Measurements from ENCODE around the gene PPT2. TPM values are rescaled to one million over a fixed set of nuclear protein-coding genes. Genes with fewer than 3 reads are reported as not detected.
"Not testable (repeated sequence)": the region's sequence is repeated elsewhere in the genome, so short reads cannot be mapped to it uniquely, and the experiment has no call there.

PPT2 gene
- total RNA-seq, 4 donors from 2014 or later, result 13.0 to 26.1 (median 24.1) TPM

DNA sequence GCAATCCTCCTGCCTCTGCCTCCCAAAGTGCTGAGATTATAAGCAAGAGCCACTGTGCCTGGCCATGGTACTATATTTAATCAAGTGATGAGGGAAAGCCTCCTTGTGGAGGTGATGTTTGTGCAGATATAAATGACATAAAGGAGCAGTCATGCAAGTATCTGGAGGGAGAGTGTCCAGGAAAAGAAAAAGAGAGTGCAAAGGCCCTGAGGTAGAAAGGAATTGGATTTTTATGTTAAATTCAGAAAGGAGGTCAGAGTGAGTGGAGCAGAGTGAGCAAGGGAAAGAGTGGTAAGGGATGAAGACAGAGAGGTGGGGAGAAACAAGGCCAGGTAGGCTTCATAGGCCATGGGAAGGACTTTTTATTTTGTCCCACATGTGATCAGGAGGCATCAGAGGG, 16.5 kb upstream of the PPT2 start:
- Histone ChIP-seq H3K9me3 (no peaks in the 10 kb centered on the region), H3K36me3 (no peaks in the 10 kb centered on the region), H3K27ac (no peak overlapping the region), H3K4me1 (peaks cover 6 to 14% of the 10 kb centered on the region in 2 donors), H3K27me3 (no peaks in the 10 kb centered on the region), H3K4me3 (replicated peaks in 1 of 3) (no peak overlapping the region)
- no peak for DNase-seq
- intact Hi-C loops (cut with DNase I), result no loop called here
- TF ChIP-seq POLR2A (IDR thresholded peaks at IDR 0.05), result no peak
- TF ChIP-seq, protein P1, sequence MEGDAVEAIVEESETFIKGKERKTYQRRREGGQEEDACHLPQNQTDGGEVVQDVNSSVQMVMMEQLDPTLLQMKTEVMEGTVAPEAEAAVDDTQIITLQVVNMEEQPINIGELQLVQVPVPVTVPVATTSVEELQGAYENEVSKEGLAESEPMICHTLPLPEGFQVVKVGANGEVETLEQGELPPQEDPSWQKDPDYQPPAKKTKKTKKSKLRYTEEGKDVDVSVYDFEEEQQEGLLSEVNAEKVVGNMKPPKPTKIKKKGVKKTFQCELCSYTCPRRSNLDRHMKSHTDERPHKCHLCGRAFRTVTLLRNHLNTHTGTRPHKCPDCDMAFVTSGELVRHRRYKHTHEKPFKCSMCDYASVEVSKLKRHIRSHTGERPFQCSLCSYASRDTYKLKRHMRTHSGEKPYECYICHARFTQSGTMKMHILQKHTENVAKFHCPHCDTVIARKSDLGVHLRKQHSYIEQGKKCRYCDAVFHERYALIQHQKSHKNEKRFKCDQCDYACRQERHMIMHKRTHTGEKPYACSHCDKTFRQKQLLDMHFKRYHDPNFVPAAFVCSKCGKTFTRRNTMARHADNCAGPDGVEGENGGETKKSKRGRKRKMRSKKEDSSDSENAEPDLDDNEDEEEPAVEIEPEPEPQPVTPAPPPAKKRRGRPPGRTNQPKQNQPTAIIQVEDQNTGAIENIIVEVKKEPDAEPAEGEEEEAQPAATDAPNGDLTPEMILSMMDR (IDR thresholded peaks at IDR 0.05), result no peak

DNA sequence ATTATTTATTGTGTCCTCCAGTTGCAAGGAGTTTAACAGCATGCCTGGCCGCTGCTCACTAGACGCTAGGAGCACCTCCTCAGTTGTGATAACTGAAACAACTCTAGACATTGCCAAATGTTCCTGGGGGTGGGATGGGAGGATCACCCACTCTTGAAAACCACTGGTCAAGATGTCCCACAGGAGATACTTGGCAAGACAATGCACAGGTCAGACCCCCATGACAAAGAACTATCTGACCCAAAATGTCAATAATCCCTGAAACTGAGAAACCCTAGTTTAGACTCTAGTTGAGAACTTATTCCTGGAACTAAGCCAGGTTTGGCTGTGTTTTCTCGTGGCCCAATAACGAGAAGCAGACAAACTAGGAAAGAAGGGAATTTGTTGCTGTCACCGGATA, 14.4 kb upstream of the PPT2 start:
- no peak for TF ChIP-seq POLR2A (IDR thresholded peaks at IDR 0.05)
- TF ChIP-seq, protein P1 (IDR thresholded peaks at IDR 0.05), result no peak
- 30 to 31% methylated on average over 5 of the region's 5 CpGs for WGBS, 2 donors
- Histone ChIP-seq H3K36me3 (no peaks in the 10 kb centered on the region), H3K27ac (no peak overlapping the region), H3K4me3 (replicated peaks in 1 of 3) (no peak overlapping the region), H3K9me3 (no peaks in the 10 kb centered on the region), H3K27me3 (no peaks in the 10 kb centered on the region), H3K4me1 (peaks cover 6 to 14% of the 10 kb centered on the region in 2 donors)
- intact Hi-C loops (cut with DNase I), result no loop called here
- peak; percentile 21 to 27 for DNase-seq

DNA sequence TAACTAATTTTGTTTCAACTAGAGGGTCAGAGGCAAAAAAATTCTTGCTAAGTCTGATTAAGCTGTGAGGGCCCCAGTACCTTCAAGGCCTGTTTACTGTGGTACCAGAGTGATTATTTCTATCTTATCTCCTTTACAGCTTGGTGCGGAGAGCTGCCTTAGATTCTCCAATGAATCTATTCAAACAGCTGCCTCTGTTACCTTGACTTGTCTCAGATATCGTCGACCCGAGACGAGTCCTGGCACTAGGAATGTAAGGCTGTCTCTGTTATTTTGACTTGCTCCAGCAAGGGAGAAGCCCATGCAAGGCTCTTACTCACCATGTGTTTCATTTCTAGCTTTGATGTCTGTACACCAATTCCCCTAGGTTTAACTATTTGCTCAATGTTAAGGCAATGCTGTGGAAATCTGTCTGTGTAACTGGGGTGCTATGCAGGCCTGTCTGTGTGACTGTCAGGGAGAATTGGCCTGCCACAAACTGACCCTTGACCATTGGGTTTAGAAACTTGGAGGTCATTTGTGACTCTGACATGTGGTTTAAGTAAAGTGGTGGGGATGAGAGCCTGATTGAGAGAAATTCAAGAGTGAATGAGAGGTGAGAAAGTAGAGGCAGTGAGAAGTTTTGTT, 13.4 kb upstream of the PPT2 start:
- intact Hi-C loops (cut with DNase I), result no loop called here
- no peaks in the 10 kb centered on the region for H3K36me3 ChIP-seq
- peaks cover 6 to 14% of the 10 kb centered on the region in 2 donors for H3K4me1 ChIP-seq
- no peaks in the 10 kb centered on the region for H3K27me3 ChIP-seq
- no peak overlapping the region for H3K4me3 ChIP-seq (replicated peaks in 1 of 3)
- 74 to 76% methylated on average over 5 of the region's 5 CpGs for WGBS, 2 donors
- H3K27ac ChIP-seq, result no peak overlapping the region
- DNase-seq, result no peak
- H3K9me3 ChIP-seq, result no peaks in the 10 kb centered on the region
- no peak for TF ChIP-seq POLR2A (IDR thresholded peaks at IDR 0.05)
- TF ChIP-seq, protein P1 (IDR thresholded peaks at IDR 0.05), result no peak

DNA sequence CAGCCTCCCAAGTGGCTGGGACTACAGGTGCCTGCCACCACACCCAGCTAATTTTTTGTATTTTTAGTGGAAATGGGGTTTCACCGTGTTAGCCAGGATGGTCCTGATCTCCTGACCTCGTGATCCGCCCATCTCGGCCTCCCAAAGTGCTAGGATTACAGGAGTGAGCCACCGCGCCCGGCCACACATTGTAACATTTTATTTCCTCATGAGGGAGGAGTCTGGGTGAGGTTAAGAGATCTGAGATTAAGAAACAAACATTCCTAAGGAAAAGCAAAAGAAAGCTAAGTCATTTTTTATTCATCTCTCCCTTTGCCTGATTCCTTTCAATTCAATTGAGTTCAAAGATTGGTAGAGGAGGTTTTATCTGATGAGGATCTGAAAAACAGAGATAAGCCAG, 9.7 kb upstream of the PPT2 start:
- H3K36me3 ChIP-seq; H3K4me3 ChIP-seq (replicated peaks in 1 of 3); H3K27ac ChIP-seq; H3K9me3 ChIP-seq; H3K27me3 ChIP-seq; H3K4me1 ChIP-seq; intact Hi-C loops (cut with DNase I); DNase-seq: not testable (repeated sequence)
- WGBS, 2 donors, result 91 to 93% methylated on average over 7 of the region's 7 CpGs

DNA sequence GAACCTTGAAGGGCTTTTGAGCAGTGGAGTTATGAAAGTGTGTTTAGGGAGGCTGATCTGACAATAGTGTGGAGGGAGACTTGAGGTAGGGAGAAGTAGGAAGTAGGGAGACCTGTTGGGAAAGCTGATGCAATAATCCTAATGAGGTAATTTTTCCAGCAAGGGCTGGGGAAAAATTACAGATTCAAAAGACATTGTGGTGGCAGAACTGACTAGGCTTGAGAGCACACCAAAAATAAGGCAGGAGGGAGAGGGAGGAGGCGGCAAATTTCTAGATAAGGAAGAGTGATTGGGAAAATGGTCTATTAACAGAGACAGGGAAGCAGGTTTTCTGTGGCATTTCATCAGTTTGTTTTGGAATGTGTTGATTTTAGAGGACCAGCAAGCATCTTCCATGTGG, 7.7 kb upstream of the PPT2 start:
- no peak for DNase-seq
- 93 to 94% methylated on average over 1 of the region's 1 CpG for WGBS, 2 donors
- Histone ChIP-seq H3K36me3 (no peaks in the 10 kb centered on the region), H3K27ac (no peak overlapping the region), H3K9me3 (no peaks in the 10 kb centered on the region), H3K4me3 (replicated peaks in 1 of 3) (no peak overlapping the region), H3K4me1 (no peaks in the 10 kb centered on the region), H3K27me3 (no peaks in the 10 kb centered on the region)
- TF ChIP-seq, protein P1 (IDR thresholded peaks at IDR 0.05), result no peak
- TF ChIP-seq POLR2A (IDR thresholded peaks at IDR 0.05), result no peak
- intact Hi-C loops (cut with DNase I), result no loop called here

DNA sequence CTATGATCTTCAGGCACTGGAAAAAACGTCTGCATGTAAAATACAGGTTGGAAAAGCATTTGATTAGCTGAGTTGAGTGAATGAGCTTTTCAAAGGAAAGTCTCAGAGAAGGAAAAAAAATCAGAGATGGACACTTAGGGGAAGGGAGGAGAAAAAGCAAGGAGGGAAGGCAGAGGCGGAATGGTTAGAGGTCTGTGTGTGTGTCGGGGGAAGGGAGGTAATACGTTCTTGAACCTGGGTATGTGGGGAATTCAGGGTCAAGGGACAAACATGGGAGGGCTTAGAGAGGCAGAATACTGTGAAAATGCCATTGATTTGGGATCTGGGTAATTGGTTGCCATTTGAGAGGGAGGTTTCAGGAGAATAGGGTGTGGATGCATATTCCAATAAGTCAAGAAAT, 7.3 kb upstream of the PPT2 start:
- Histone ChIP-seq H3K36me3 (no peaks in the 10 kb centered on the region), H3K27me3 (no peaks in the 10 kb centered on the region), H3K4me3 (replicated peaks in 1 of 3) (no peak overlapping the region), H3K27ac (no peak overlapping the region), H3K9me3 (no peaks in the 10 kb centered on the region), H3K4me1 (no peaks in the 10 kb centered on the region)
- intact Hi-C loops (cut with DNase I), result no loop called here
- no peak for DNase-seq
- TF ChIP-seq, protein P1 (IDR thresholded peaks at IDR 0.05), result no peak
- TF ChIP-seq POLR2A (IDR thresholded peaks at IDR 0.05), result no peak
- WGBS, 2 donors, result 52 to 59% methylated on average over 4 of the region's 4 CpGs

All from thyroid gland (tissue), 4 donors.